HL-60 (cell line): ENCODE data around the gene ADAM12.
"Not testable (repeated sequence)": the region's sequence is repeated elsewhere in the genome, so short reads cannot be mapped to it uniquely, and the experiment has no call there.

Source experiments
- DNase-seq, 2 experiments: peaks; one replicate each; pipeline ENCODE4 v3.0.0-alpha.2; 2010 to 2020; ENCODE audit warnings: low read depth in 1 of 2, low spot score in 1 of 2
- H3K27ac ChIP-seq: fragments of 250-450 bp; sonication (Bioruptor Pico); replicated peaks from 2 replicates; pipeline ENCODE4 v1.5.1; 2020; ENCODE audit warnings: mild to moderate bottlenecking, moderate library complexity
- H3K27me3 ChIP-seq: fragments of 250-450 bp; sonication (Bioruptor Pico); 2 replicates; pipeline ENCODE4 v1.5.1; 2021; ENCODE audit warnings: mild to moderate bottlenecking, moderate library complexity; ENCODE audit not compliant: insufficient read depth, poor library complexity, severe bottlenecking
- H3K4me3 ChIP-seq: replicated peaks from 2 replicates; pipeline ENCODE4 v1.5.1; 2011; ENCODE audit warnings: mild to moderate bottlenecking, control low read depth, low read length; ENCODE audit not compliant: insufficient read depth
- GABPA ChIP-seq: IDR thresholded peaks from 2 replicates; pipeline ENCODE4 v1.6.1; 2012; ENCODE audit warnings: low read depth
- POLR2AphosphoS5 ChIP-seq: IDR thresholded peaks from 2 replicates; pipeline ENCODE4 v1.6.1; 2012; ENCODE audit warnings: low read depth
- SPI1 ChIP-seq: IDR thresholded peaks from 2 replicates; pipeline ENCODE4 v1.6.1; 2012; ENCODE audit warnings: low read depth, mild to moderate bottlenecking, borderline replicate concordance
- TF ChIP-seq, protein P1 (sequence below): IDR thresholded peaks from one replicate; pipeline ENCODE4 v1.5.1; 2011; ENCODE audit warnings: low read length, control low read depth, inconsistent platforms; ENCODE audit not compliant: insufficient read depth
- TF ChIP-seq, protein P2 (sequence below): IDR thresholded peaks from 2 replicates; pipeline ENCODE4 v1.6.1; 2012; ENCODE audit warnings: low read depth; ENCODE audit not compliant: insufficient replicate concordance

The ADAM12 gene

DNA sequence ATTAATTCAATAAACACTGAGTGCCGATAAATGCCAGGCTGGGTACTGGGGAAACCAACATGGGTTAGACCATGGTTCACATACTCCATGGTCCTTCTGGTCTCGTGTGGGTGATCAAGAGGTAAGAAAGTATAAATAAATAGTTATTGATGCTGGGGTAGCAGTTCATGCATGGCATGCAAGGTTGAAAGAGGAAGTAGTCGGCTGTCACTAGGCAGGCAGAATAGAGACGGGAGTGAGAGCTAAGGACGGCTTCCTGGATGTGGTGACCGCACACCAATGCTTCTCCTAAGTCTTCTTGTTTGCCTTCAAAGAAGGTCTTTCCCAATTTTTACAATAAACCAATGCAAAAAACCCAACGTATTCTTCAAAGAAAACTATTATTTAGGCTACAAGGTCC, 208.6 kb downstream of the ADAM12 start:
- no peak overlapping the region for H3K4me3 ChIP-seq
- DNase-seq: peak; percentile 33 to 63
- H3K27me3 ChIP-seq: no peaks in the 10 kb centered on the region
- H3K27ac ChIP-seq: no peak overlapping the region
- TF ChIP-seq GABPA (no peak), SPI1 (0 out of 2 replicates have a peak, but pooled peaks have one; percentile 8)

DNA sequence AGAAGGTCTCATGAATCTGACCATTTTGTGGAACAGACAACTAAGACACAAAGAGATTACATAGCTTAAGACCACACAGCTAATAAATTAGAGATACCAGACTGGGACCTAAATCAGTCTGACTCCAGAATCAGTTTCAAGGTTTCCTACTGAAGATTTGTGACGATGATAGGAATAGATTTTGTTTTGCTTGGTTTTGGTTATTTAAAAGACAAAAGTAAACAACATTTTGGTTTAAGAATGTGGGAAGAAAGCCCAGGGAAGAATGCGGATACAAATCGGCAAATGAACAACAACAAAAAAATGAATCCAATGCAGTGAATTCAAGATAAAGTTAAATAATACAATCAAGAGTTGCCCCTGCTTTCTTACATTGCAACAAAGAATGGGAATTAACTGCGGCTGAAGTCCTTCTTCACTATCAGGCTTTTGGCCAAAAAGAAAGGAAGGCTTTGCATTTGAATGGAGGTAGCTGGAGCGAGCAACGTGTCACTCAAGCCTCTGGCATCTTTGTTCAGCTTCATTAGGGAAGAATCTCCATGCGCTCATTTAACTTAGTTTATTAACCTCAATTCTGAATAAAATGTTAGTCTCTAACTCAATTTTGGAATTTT, 210.8 kb downstream of the ADAM12 start:
- TF ChIP-seq, protein P1, sequence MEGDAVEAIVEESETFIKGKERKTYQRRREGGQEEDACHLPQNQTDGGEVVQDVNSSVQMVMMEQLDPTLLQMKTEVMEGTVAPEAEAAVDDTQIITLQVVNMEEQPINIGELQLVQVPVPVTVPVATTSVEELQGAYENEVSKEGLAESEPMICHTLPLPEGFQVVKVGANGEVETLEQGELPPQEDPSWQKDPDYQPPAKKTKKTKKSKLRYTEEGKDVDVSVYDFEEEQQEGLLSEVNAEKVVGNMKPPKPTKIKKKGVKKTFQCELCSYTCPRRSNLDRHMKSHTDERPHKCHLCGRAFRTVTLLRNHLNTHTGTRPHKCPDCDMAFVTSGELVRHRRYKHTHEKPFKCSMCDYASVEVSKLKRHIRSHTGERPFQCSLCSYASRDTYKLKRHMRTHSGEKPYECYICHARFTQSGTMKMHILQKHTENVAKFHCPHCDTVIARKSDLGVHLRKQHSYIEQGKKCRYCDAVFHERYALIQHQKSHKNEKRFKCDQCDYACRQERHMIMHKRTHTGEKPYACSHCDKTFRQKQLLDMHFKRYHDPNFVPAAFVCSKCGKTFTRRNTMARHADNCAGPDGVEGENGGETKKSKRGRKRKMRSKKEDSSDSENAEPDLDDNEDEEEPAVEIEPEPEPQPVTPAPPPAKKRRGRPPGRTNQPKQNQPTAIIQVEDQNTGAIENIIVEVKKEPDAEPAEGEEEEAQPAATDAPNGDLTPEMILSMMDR: no peak
- TF ChIP-seq, protein P2, sequence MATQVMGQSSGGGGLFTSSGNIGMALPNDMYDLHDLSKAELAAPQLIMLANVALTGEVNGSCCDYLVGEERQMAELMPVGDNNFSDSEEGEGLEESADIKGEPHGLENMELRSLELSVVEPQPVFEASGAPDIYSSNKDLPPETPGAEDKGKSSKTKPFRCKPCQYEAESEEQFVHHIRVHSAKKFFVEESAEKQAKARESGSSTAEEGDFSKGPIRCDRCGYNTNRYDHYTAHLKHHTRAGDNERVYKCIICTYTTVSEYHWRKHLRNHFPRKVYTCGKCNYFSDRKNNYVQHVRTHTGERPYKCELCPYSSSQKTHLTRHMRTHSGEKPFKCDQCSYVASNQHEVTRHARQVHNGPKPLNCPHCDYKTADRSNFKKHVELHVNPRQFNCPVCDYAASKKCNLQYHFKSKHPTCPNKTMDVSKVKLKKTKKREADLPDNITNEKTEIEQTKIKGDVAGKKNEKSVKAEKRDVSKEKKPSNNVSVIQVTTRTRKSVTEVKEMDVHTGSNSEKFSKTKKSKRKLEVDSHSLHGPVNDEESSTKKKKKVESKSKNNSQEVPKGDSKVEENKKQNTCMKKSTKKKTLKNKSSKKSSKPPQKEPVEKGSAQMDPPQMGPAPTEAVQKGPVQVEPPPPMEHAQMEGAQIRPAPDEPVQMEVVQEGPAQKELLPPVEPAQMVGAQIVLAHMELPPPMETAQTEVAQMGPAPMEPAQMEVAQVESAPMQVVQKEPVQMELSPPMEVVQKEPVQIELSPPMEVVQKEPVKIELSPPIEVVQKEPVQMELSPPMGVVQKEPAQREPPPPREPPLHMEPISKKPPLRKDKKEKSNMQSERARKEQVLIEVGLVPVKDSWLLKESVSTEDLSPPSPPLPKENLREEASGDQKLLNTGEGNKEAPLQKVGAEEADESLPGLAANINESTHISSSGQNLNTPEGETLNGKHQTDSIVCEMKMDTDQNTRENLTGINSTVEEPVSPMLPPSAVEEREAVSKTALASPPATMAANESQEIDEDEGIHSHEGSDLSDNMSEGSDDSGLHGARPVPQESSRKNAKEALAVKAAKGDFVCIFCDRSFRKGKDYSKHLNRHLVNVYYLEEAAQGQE: no peak
- TF ChIP-seq POLR2AphosphoS5 (no peak), GABPA (no peak), SPI1 (no peak)
- Histone ChIP-seq H3K27ac (no peak overlapping the region), H3K27me3 (no peaks in the 10 kb centered on the region), H3K4me3 (no peak overlapping the region)
- DNase-seq: no peak

DNA sequence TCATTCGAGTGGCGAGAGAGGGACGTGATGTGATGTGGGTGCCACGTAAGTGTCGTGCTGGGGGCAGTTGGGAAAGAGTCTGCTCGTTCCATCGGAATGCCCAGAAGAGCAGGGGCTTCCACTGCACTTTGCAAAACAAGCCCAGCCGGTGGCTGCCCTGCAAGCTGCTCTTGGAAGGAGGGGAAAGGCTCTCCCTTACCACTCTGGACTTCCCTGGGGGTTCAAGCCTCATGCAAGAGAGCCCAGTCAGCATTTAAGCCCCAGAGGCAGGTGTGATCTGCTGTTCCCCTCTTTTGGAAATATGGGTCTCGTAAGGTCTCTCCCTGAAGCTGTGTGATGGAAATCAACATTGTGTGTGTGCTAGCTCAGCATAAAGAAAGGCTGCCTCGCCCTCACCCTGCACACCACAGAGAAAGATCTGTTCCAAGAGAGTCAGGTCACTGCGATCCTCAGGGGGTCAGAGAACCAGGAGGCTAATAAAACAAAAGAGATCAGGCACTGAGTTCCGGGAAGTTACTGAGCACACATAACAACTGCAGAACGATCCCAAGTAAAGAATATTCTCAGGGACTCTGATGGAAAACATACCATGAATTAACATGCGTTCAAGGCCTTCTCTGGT, 212.5 kb downstream of the ADAM12 start:
- TF ChIP-seq, protein P2: no peak
- no peak for TF ChIP-seq POLR2AphosphoS5
- TF ChIP-seq, protein P1: no peak
- TF ChIP-seq SPI1: no peak
- no peak for TF ChIP-seq GABPA
- H3K27ac ChIP-seq: no peak overlapping the region
- H3K27me3 ChIP-seq: no peaks in the 10 kb centered on the region
- H3K4me3 ChIP-seq: no peak overlapping the region
- no peak for DNase-seq

DNA sequence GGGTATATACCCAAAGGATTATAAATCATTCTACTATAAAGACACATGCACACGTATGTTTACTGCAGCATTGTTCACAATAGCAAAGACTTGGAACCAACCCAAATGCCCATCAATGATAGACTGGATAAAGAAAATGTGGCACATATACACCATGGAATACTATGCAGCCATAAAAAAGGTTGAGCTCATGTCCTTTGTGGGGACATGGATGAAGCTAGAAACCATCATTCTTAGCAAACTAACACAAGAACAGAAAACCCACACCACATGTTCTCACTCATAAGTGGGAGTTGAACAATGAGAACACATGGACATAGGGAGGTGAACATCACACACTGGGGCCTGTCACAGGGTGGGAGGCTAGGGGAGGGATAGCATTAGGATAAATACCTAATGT, 215.5 kb downstream of the ADAM12 start:
- not testable (repeated sequence) for H3K27ac ChIP-seq, H3K4me3 ChIP-seq, H3K27me3 ChIP-seq, DNase-seq

DNA sequence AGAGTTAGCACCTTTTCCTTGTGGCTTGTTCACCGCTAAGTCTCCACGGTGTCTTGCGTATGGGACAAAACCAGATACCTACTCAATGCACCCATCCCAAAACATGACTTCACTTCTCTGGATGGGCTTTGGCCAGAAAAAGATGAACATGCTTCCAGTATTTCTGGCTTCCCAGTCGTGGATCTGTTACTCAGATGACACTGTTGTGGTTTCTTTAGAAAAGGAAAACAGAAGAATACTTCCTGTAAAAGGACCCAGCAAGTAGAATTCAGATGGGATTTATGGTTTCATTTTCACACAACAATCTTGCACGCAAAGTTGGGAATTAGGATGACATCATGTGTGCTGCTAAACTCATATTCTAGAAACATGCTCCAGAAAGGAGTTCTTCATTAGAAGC, 216.7 kb downstream of the ADAM12 start:
- Histone ChIP-seq H3K27me3 (no peaks in the 10 kb centered on the region), H3K27ac (no peak overlapping the region), H3K4me3 (no peak overlapping the region)
- TF ChIP-seq SPI1: no peak
- TF ChIP-seq, protein P2: no peak
- TF ChIP-seq GABPA: no peak
- TF ChIP-seq, protein P1: no peak
- TF ChIP-seq POLR2AphosphoS5: no peak
- DNase-seq: no peak
